ENCODE results near the gene EXOC6B.

The EXOC6B gene

GRCh38 chr2:72747344-72747743 lies 78.5 kb downstream of the EXOC6B start:
- DNase-seq (ENCODE audit: low read depth, low spot score) = no peak

GRCh38 chr2:72745679-72746368 lies 80.0 kb downstream of the EXOC6B start:
- no peak overlapping the region for H3K27ac ChIP-seq
- DNase-seq (ENCODE audit: low read depth, low spot score) = no peak

More at GRCh38 chr2:72747344-72747743, 78.5 kb downstream of the EXOC6B start:
- H3K27ac ChIP-seq = peak overlapping the region; percentile 0

GRCh38 chr2:72744049-72744448 lies 81.8 kb downstream of the EXOC6B start:
- no peak overlapping the region for H3K27ac ChIP-seq
- DNase-seq (ENCODE audit: low read depth, low spot score) = peak; percentile 33

- H3K27ac ChIP-seq = no peak overlapping the region
- no peak for DNase-seq (ENCODE audit: low read depth, low spot score)
Observed at GRCh38 chr2:72743481-72743880, 82.4 kb downstream of the EXOC6B start.

GRCh38 chr2:72738096-72738495 lies 87.7 kb downstream of the EXOC6B start:
- no peak for DNase-seq (ENCODE audit: low read depth, low spot score)
- H3K27ac ChIP-seq = no peak overlapping the region

- DNase-seq (ENCODE audit: low read depth, low spot score) = no peak
- H3K27ac ChIP-seq = no peak overlapping the region
Observed at GRCh38 chr2:72734432-72734831, 91.4 kb downstream of the EXOC6B start.

GRCh38 chr2:72731116-72731515 lies 94.7 kb downstream of the EXOC6B start:
- no peak overlapping the region for H3K27ac ChIP-seq
- DNase-seq (ENCODE audit: low read depth, low spot score) = no peak

- DNase-seq (ENCODE audit: low read depth, low spot score) = no peak
- no peak overlapping the region for H3K27ac ChIP-seq
Observed at GRCh38 chr2:72727356-72727755, 98.5 kb downstream of the EXOC6B start.

- H3K27ac ChIP-seq = no peak overlapping the region
- DNase-seq (ENCODE audit: low read depth, low spot score) = no peak
Observed at GRCh38 chr2:72723769-72724370, 102.0 kb downstream of the EXOC6B start.

- no peak for DNase-seq (ENCODE audit: low read depth, low spot score)
- H3K27ac ChIP-seq = no peak overlapping the region
Observed at GRCh38 chr2:72722492-72723070, 103.3 kb downstream of the EXOC6B start.

GRCh38 chr2:72719416-72719815 lies 106.4 kb downstream of the EXOC6B start:
- peak; percentile 14 for DNase-seq (ENCODE audit: low read depth, low spot score)
- peak overlapping the region; percentile 0 for H3K27ac ChIP-seq

- no peak for DNase-seq (ENCODE audit: low read depth, low spot score)
- no peak overlapping the region for H3K27ac ChIP-seq
Observed at GRCh38 chr2:72718876-72719275, 107.0 kb downstream of the EXOC6B start.

GRCh38 chr2:72716601-72717000 lies 109.2 kb downstream of the EXOC6B start:
- no peak for DNase-seq (ENCODE audit: low read depth, low spot score)
- no peak overlapping the region for H3K27ac ChIP-seq

GRCh38 chr2:72713857-72714256 lies 112.0 kb downstream of the EXOC6B start:
- DNase-seq (ENCODE audit: low read depth, low spot score) = no peak
- H3K27ac ChIP-seq = no peak overlapping the region

GRCh38 chr2:72712977-72713376 lies 112.9 kb downstream of the EXOC6B start:
- H3K27ac ChIP-seq = no peak overlapping the region
- DNase-seq (ENCODE audit: low read depth, low spot score) = no peak

GRCh38 chr2:72712304-72712703 lies 113.5 kb downstream of the EXOC6B start:
- H3K27ac ChIP-seq = no peak overlapping the region

GRCh38 chr2:72710418-72711152 lies 115.2 kb downstream of the EXOC6B start:
- no peak overlapping the region for H3K27ac ChIP-seq
- no peak for DNase-seq (ENCODE audit: low read depth, low spot score)

More at GRCh38 chr2:72712304-72712703, 113.5 kb downstream of the EXOC6B start:
- no peak for DNase-seq (ENCODE audit: low read depth, low spot score)

GRCh38 chr2:72708236-72708635 lies 117.6 kb downstream of the EXOC6B start:
- H3K27ac ChIP-seq = no peak overlapping the region
- DNase-seq (ENCODE audit: low read depth, low spot score) = no peak

- DNase-seq (ENCODE audit: low read depth, low spot score) = no peak
Observed at GRCh38 chr2:72698300-72698699, 127.5 kb downstream of the EXOC6B start.

GRCh38 chr2:72696559-72696958 lies 129.3 kb downstream of the EXOC6B start:
- H3K27ac ChIP-seq = no peak overlapping the region
- DNase-seq (ENCODE audit: low read depth, low spot score) = no peak

More at GRCh38 chr2:72698300-72698699, 127.5 kb downstream of the EXOC6B start:
- H3K27ac ChIP-seq = no peak overlapping the region

GRCh38 chr2:72695676-72696075 lies 130.2 kb downstream of the EXOC6B start:
- DNase-seq (ENCODE audit: low read depth, low spot score) = no peak
- no peak overlapping the region for H3K27ac ChIP-seq

Data from epithelial cell of prostate (primary cell).